Effector CD8-positive, alpha-beta T cell (primary cell): Measurements from ENCODE around the gene RNF17.
"Not testable (repeated sequence)": the region's sequence is repeated elsewhere in the genome, so short reads cannot be mapped to it uniquely, and the experiment has no call there.

ENCODE experiments used
- DNase-seq: peaks from one replicate; lab custom pipeline; 2025; lab: John Stamatoyannopoulos, UW
- total RNA-seq, 4 experiments: gene quantifications; one replicate each; lab custom pipeline; 2026; lab: John Stamatoyannopoulos, UW

RNF17 gene
- 0 to 0.09 (median 0) reads per million in 4 experiments for total RNA-seq

- no peak for DNase-seq
Measured at GRCh38 chr13:24763596-24764275, at the start of gene RNF17. Gene RNF17, plus strand, starts transcription at chr13:24764169. Its CDS starts 35 bp downstream, at chr13:24764204.

GRCh38 chr13:24716011-24716410, 48.0 kb upstream of the RNF17 start:
- DNase-seq = no peak

- no peak for DNase-seq
Measured at GRCh38 chr13:24716446-24716845, 47.5 kb upstream of the RNF17 start.

GRCh38 chr13:24717217-24717616, 46.8 kb upstream of the RNF17 start:
- no peak for DNase-seq

- DNase-seq = no peak
Measured at GRCh38 chr13:24718192-24718965, 45.6 kb upstream of the RNF17 start.

- DNase-seq = no peak
Measured at GRCh38 chr13:24719139-24719538, 44.8 kb upstream of the RNF17 start.

- no peak for DNase-seq
Measured at GRCh38 chr13:24723206-24723605, 40.8 kb upstream of the RNF17 start.

GRCh38 chr13:24724714-24725113, 39.3 kb upstream of the RNF17 start:
- no peak for DNase-seq

- DNase-seq = no peak
Measured at GRCh38 chr13:24725379-24725778, 38.6 kb upstream of the RNF17 start.

- peak; percentile 47 for DNase-seq
Measured at GRCh38 chr13:24727731-24728601, 36.0 kb upstream of the RNF17 start.

- DNase-seq = not testable (repeated sequence)
Measured at GRCh38 chr13:24730873-24731567, 32.9 kb upstream of the RNF17 start.

- DNase-seq = no peak
Measured at GRCh38 chr13:24734950-24735349, 29.0 kb upstream of the RNF17 start.

- no peak for DNase-seq
Measured at GRCh38 chr13:24737042-24737441, 26.9 kb upstream of the RNF17 start.

GRCh38 chr13:24738366-24738847, 25.6 kb upstream of the RNF17 start:
- no peak for DNase-seq

- DNase-seq = no peak
Measured at GRCh38 chr13:24740014-24740890, 23.7 kb upstream of the RNF17 start.

- DNase-seq = no peak
Measured at GRCh38 chr13:24741016-24741662, 22.8 kb upstream of the RNF17 start.

GRCh38 chr13:24741791-24742190, 22.2 kb upstream of the RNF17 start:
- no peak for DNase-seq

- DNase-seq = no peak
Measured at GRCh38 chr13:24742294-24742693, 21.7 kb upstream of the RNF17 start.

- DNase-seq = no peak
Measured at GRCh38 chr13:24742977-24743376, 21.0 kb upstream of the RNF17 start.

GRCh38 chr13:24744247-24744646, 19.7 kb upstream of the RNF17 start:
- DNase-seq = no peak
